ENCODE results near the gene ZNF417.

- no peak for TF ChIP-seq NUFIP1 (IDR thresholded peaks at IDR 0.05; ENCODE audit: partially characterized antibody)
- TF ChIP-seq HDAC2 (IDR thresholded peaks at IDR 0.05): no peak
- no peak for TF ChIP-seq HDAC6 (IDR thresholded peaks at IDR 0.05; ENCODE audit: low read depth, low read length)
- TF ChIP-seq CAMTA2 (CRISPR knock-in tag; conservative IDR thresholded peaks at IDR 0.05): no peak
- no peak for TF ChIP-seq EZH2 (IDR thresholded peaks at IDR 0.05; ENCODE audit: borderline replicate concordance, low read depth, low read length)
- no peak for TF ChIP-seq CTCF (IDR thresholded peaks at IDR 0.05 in 2 of 3, conservative IDR thresholded peaks at IDR 0.05 in 1 of 3; ENCODE audit: insufficient read depth in 2 of 3, low read depth in 1 of 3, low read length in 3 of 3)
- TF ChIP-seq FOXP4 (CRISPR knock-in tag; IDR thresholded peaks at IDR 0.05; ENCODE audit: borderline replicate concordance): no peak
- TF ChIP-seq, protein P1, sequence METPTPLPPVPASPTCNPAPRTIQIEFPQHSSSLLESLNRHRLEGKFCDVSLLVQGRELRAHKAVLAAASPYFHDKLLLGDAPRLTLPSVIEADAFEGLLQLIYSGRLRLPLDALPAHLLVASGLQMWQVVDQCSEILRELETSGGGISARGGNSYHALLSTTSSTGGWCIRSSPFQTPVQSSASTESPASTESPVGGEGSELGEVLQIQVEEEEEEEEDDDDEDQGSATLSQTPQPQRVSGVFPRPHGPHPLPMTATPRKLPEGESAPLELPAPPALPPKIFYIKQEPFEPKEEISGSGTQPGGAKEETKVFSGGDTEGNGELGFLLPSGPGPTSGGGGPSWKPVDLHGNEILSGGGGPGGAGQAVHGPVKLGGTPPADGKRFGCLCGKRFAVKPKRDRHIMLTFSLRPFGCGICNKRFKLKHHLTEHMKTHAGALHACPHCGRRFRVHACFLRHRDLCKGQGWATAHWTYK (CRISPR knock-in tag; IDR thresholded peaks at IDR 0.05): no peak
- TF ChIP-seq POLR2A (conservative IDR thresholded peaks at IDR 0.05): no peak
- TF ChIP-seq, protein P2, sequence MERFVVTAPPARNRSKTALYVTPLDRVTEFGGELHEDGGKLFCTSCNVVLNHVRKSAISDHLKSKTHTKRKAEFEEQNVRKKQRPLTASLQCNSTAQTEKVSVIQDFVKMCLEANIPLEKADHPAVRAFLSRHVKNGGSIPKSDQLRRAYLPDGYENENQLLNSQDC (CRISPR knock-in tag; IDR thresholded peaks at IDR 0.05): no peak
- no peak for TF ChIP-seq ZNF24 (IDR thresholded peaks at IDR 0.05)
- no peak for TF ChIP-seq PHF20 (IDR thresholded peaks at IDR 0.05; ENCODE audit: partially characterized antibody)
- no peak for TF ChIP-seq GABPB1 (CRISPR knock-in tag; IDR thresholded peaks at IDR 0.05)
These were observed 43.9 kb downstream of the ZNF417 start for GRCh38 chr19:57872450-57872849.

Measured in K562 (cell line).